NCI-H446 (cell line): ENCODE results near the gene OSBPL2.

Source experiments
- DNase-seq, 2 experiments: peaks; one replicate each; lab custom pipeline; 2025; lab: John Stamatoyannopoulos, UW

Gene OSBPL2

GRCh38 chr20:62301773-62302340 is 63.5 kb downstream of the OSBPL2 start:
- DNase-seq, result peak; percentile 86 to 89

GRCh38 chr20:62302341-62303061 is 64.2 kb downstream of the OSBPL2 start, which contains the start of gene ADRM1:
TSS of gene ADRM1 (plus strand) at chr20:62302997. CDS start at chr20:62303569, 572 bp downstream.
- DNase-seq, result peak; percentile 92 to 99

GRCh38 chr20:62303062-62303339 is 64.7 kb downstream of the OSBPL2 start:
- DNase-seq, result no peak

- DNase-seq, result no peak
Observed at GRCh38 chr20:62303340-62304226, 65.3 kb downstream of the OSBPL2 start.

GRCh38 chr20:62304331-62305148 is 66.2 kb downstream of the OSBPL2 start:
- DNase-seq, result no peak

GRCh38 chr20:62305149-62305764 is 66.9 kb downstream of the OSBPL2 start:
- peak in 1 of 2 experiments; percentile 31 for DNase-seq

GRCh38 chr20:62305765-62306413 is 67.6 kb downstream of the OSBPL2 start:
- no peak for DNase-seq

- no peak for DNase-seq
Observed at GRCh38 chr20:62306414-62307187, 68.3 kb downstream of the OSBPL2 start.

- DNase-seq, result no peak
Observed at GRCh38 chr20:62307226-62308101, 69.1 kb downstream of the OSBPL2 start.

GRCh38 chr20:62308102-62308822 is 69.9 kb downstream of the OSBPL2 start:
- DNase-seq, result no peak

GRCh38 chr20:62309198-62309944 is 71.0 kb downstream of the OSBPL2 start:
- no peak for DNase-seq

GRCh38 chr20:62309947-62310756 is 71.8 kb downstream of the OSBPL2 start:
- no peak for DNase-seq

GRCh38 chr20:62310757-62311121 is 72.4 kb downstream of the OSBPL2 start:
- no peak for DNase-seq

- DNase-seq, result no peak
Observed at GRCh38 chr20:62311150-62311549, 72.8 kb downstream of the OSBPL2 start.

- DNase-seq, result no peak
Observed at GRCh38 chr20:62311832-62312661, 73.7 kb downstream of the OSBPL2 start.

GRCh38 chr20:62312662-62312977 is 74.3 kb downstream of the OSBPL2 start:
- DNase-seq, result no peak
